Ascending aorta (tissue), 2 donors: ENCODE data around the gene SPRN. TPM values are rescaled to one million over a fixed set of nuclear protein-coding genes. Genes with fewer than 3 reads are reported as not detected.

ENCODE experiments used
- DNase-seq, 2 donors: peaks; one replicate each; pipeline ENCODE4 v3.0.0-alpha.2; 2019; ENCODE audit warnings: low spot score in 2 of 2
- H3K27ac ChIP-seq, 2 donors: fragments of 200-600 bp; sonication (generic); one replicate each; pipeline ENCODE4 v1.5.1; 2016 to 2017; ENCODE audit warnings: mild to moderate bottlenecking in 1 of 2
- H3K27me3 ChIP-seq: fragments of 200-600 bp; sonication (generic); one replicate; pipeline ENCODE4 v1.5.1; 2017
- H3K36me3 ChIP-seq, 2 donors: fragments of 200-600 bp; sonication (generic); one replicate each; pipeline ENCODE4 v1.5.1; 2016
- H3K4me1 ChIP-seq, 2 donors: fragments of 200-600 bp; sonication (generic); one replicate each; pipeline ENCODE4 v1.5.1; 2016 to 2017; ENCODE audit warnings: mild to moderate bottlenecking in 1 of 2
- H3K4me3 ChIP-seq, 2 donors: fragments of 200-600 bp; sonication (generic); one replicate each; pipeline ENCODE4 v1.5.1; 2016 to 2017; ENCODE audit warnings: mild to moderate bottlenecking in 1 of 2
- H3K9me3 ChIP-seq, 2 donors: fragments of 200-600 bp; sonication (generic); one replicate each; pipeline ENCODE4 v1.5.1; 2016
- CTCF ChIP-seq, 3 experiments: fragments of 200-600 bp in 2 of 3; fragments of 450-650 bp in 1 of 3; sonication (generic) in 2 of 3; IDR thresholded peaks; one replicate each; pipeline ENCODE4 v1.5.1; 2016 to 2019; ENCODE audit warnings: antibody characterized with exemption in 3 of 3, mild to moderate bottlenecking in 1 of 3, moderate library complexity in 1 of 3
- intact Hi-C: fragments of 100-400 bp; cut with DNase I; formaldehyde crosslinking; loops from one replicate; pipeline ENCODE4 v1.15.1; 2023
- total RNA-seq: library from RNA; depleted of rRNA; stranded (reverse); fragments of >200 nt; gene quantifications from one replicate; pipeline ENCODE4 v1.1.0, GENCODE V29; 2016

Gene SPRN
- total RNA-seq, 1 donor from 2014 or later = not detected

GRCh38 chr10:133422223-133422806, 2.1 kb downstream of the SPRN start:
- TF ChIP-seq CTCF (IDR thresholded peaks at IDR 0.05) = no peak
- no peak for DNase-seq
- intact Hi-C loops = loop anchor here (5.0 kb wide), 1 partner anchor 150 kb away; no protein-coding TSS in a partner anchor
- peaks cover 15 to 34% of the 10 kb centered on the region in 2 donors for H3K36me3 ChIP-seq
- H3K9me3 ChIP-seq = no peaks in the 10 kb centered on the region
- H3K4me3 ChIP-seq = no peak overlapping the region
- no peak overlapping the region for H3K27ac ChIP-seq
- peaks cover 0 to 2% of the 10 kb centered on the region in 2 donors for H3K4me1 ChIP-seq
- H3K27me3 ChIP-seq = no peaks in the 10 kb centered on the region

DNA sequence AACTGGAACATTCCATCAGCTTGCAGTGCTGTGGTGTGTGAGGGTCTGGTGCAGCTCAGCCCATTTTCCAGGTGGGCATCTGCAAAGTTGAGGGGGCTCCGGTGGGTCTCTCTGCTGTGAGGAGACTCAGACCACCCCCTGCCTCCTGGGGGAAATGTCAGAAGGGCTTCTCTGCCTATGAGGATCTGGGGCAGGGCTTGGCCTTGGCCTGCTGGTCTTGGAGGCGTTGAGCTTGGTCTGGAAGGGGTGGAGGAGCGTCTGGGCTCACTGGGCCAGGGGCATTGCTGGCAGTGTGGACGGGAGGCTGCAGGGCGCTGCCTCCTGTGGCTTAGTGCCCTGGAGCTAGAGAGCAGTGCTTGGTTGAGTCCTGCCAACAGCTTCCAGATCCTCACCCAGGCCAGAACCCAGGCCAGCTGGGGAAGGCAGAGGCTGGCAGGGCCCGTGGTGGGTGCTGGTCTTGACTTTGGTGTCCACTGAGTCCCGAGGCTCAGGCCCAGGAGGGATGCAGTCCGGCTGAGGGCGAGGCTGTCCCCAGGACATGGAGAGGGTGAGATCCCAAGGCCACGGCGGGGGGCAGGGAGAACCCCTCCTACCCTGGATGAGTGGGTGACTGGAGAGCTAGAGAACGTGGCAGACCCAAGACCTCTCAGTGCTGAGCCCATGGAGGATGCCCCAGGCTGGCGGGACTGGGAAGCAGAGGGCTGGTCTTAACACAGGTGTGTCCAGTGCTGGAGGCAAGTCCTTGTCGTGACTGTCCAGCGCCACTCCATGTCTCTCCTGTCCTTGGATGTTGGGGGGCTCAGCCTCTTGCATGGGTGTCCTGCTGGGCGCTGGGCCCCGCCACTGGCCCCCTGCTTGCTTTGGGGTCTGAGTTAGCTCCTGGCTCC, 2.8 kb downstream of the SPRN start:
- Histone ChIP-seq H3K4me3 (no peak overlapping the region), H3K4me1 (peaks cover 0 to 2% of the 10 kb centered on the region in 2 donors), H3K27me3 (no peaks in the 10 kb centered on the region), H3K36me3 (peaks cover 15 to 34% of the 10 kb centered on the region in 2 donors), H3K27ac (no peak overlapping the region), H3K9me3 (no peaks in the 10 kb centered on the region)
- intact Hi-C loops = loop anchor here (5.0 kb wide), 1 partner anchor 151 kb away; no protein-coding TSS in a partner anchor
- TF ChIP-seq CTCF (IDR thresholded peaks at IDR 0.05) = no peak
- DNase-seq = no peak

- DNase-seq = no peak
- Histone ChIP-seq H3K4me1 (peaks cover 0 to 2% of the 10 kb centered on the region in 2 donors), H3K4me3 (no peak overlapping the region), H3K27me3 (no peaks in the 10 kb centered on the region), H3K36me3 (peaks cover 15 to 37% of the 10 kb centered on the region in 2 donors), H3K27ac (no peak overlapping the region), H3K9me3 (no peaks in the 10 kb centered on the region)
- no peak for TF ChIP-seq CTCF (IDR thresholded peaks at IDR 0.05)
- intact Hi-C loops = loop anchor here (5.0 kb wide), 1 partner anchor 152 kb away; no protein-coding TSS in a partner anchor
Measured at GRCh38 chr10:133420579-133420978, 3.8 kb downstream of the SPRN start.

- intact Hi-C loops = loop anchor here (5.0 kb wide), 1 partner anchor 152 kb away; no protein-coding TSS in a partner anchor
- H3K4me3 ChIP-seq = no peak overlapping the region
- H3K9me3 ChIP-seq = no peaks in the 10 kb centered on the region
- H3K36me3 ChIP-seq = peaks cover 19 to 42% of the 10 kb centered on the region in 2 donors
- H3K27me3 ChIP-seq = no peaks in the 10 kb centered on the region
- no peak overlapping the region for H3K27ac ChIP-seq
- TF ChIP-seq CTCF (IDR thresholded peaks at IDR 0.05) = no peak
- DNase-seq = no peak
- peaks cover 0 to 2% of the 10 kb centered on the region in 2 donors for H3K4me1 ChIP-seq
Measured at GRCh38 chr10:133420028-133420427, 4.4 kb downstream of the SPRN start.

DNA sequence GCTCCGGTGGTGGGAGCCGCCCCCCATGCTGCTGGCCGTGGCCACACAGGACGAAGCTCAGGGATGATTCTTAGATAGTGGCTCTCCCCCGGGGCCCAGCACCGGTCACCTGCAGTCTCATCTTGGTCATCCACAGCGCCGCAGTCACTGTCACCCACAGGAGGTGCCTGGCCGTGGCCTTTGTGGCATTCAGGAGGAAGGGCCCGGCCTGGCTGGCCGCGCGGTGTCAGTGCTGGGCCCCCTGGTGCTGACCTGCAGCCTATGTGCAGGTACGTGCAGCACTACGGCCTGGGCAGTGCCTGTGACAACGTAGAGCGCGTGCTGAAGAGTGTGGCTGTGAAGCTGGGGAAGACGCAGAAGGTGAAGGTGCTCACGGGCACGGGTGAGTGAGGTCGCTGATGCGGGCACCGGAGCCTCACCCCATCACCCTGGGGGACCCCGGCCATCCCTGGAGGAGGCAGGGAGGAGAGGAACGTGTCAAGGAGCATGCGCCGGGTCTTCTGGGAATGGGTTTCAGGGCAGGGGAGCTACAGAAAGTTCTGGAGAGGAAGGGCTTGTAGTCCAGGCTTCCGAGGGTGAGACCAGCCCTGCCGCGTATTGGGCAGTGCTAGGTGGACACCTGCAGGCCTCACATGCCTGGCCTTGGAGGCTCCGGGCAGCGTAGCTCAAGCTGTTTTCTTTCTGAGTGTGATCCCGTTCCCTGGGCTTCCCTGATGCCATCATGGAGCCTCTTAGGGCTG, 5.0 kb downstream of the SPRN start:
- no peak for TF ChIP-seq CTCF (IDR thresholded peaks at IDR 0.05)
- H3K27me3 ChIP-seq = no peaks in the 10 kb centered on the region
- no peak overlapping the region for H3K27ac ChIP-seq
- peaks cover 0 to 2% of the 10 kb centered on the region in 2 donors for H3K4me1 ChIP-seq
- H3K36me3 ChIP-seq = peaks cover 22 to 45% of the 10 kb centered on the region in 2 donors
- no peak for DNase-seq
- H3K9me3 ChIP-seq = no peaks in the 10 kb centered on the region
- no peak overlapping the region for H3K4me3 ChIP-seq
- intact Hi-C loops = no loop called here
